K562 (cell line): ENCODE results near the gene KLHL8. TPM values are rescaled to one million over a fixed set of nuclear protein-coding genes. Genes with fewer than 3 reads are reported as not detected.

Source experiments
- DDX20 ChIP-seq: fragments of 450-650 bp; IDR thresholded peaks from 2 replicates; pipeline ENCODE4 v1.6.1; 2016; ENCODE audit warnings: missing genetic modification characterization, low read depth, mild to moderate bottlenecking, missing compliant biosample characterization, moderate library complexity
- DMBX1 ChIP-seq: fragments of 250-450 bp; sonication (Bioruptor Pico); IDR thresholded peaks from 2 replicates; pipeline ENCODE4 v1.8.0; 2022; ENCODE audit warnings: inconsistent platforms, mild to moderate bottlenecking, moderate library complexity, borderline replicate concordance
- ETV1 ChIP-seq: fragments of 450-650 bp; conservative IDR thresholded peaks from 2 replicates; pipeline ENCODE4 v1.6.1; 2016; ENCODE audit warnings: missing genetic modification characterization, control low read depth, low read depth, missing compliant biosample characterization
- HMG20A ChIP-seq: fragments of 450-650 bp; formaldehyde crosslinking; conservative IDR thresholded peaks from 2 replicates; pipeline ENCODE4 v1.4.0; 2020; ENCODE audit warnings: mild to moderate bottlenecking, mixed read lengths
- HMG20B ChIP-seq: fragments of 250-450 bp; sonication (Bioruptor Pico); IDR thresholded peaks from 2 replicates; pipeline ENCODE4 v1.5.0; 2021; ENCODE audit warnings: mild to moderate bottlenecking
- HNRNPL ChIP-seq: fragments of 200-400 bp; formaldehyde crosslinking; IDR thresholded peaks from 2 replicates; pipeline ENCODE4 v1.6.1; 2017; ENCODE audit warnings: low read depth, mild to moderate bottlenecking, low read length
- KAT7 ChIP-seq: sonication (generic); formaldehyde crosslinking; IDR thresholded peaks from 2 replicates; pipeline ENCODE4 v1.8.0; 2022; ENCODE audit warnings: missing genetic modification reagents, mild to moderate bottlenecking, borderline replicate concordance
- KLF10 ChIP-seq: fragments of 250-450 bp; sonication (Bioruptor Pico); IDR thresholded peaks from 2 replicates; pipeline ENCODE4 v1.6.1; 2021; ENCODE audit warnings: matching md5 sums
- MEF2A ChIP-seq: IDR thresholded peaks from 2 replicates; pipeline ENCODE4 v1.6.1; 2011; ENCODE audit warnings: low read depth, mild to moderate bottlenecking, low read length, moderate library complexity; ENCODE audit not compliant: control insufficient read depth
- NFATC3 ChIP-seq: fragments of 450-650 bp; IDR thresholded peaks from 2 replicates; pipeline ENCODE4 v1.6.1; 2017; ENCODE audit warnings: mild to moderate bottlenecking
- NFIC ChIP-seq: fragments of 450-650 bp; IDR thresholded peaks from 2 replicates; pipeline ENCODE4 v1.6.1; 2017; ENCODE audit warnings: mild to moderate bottlenecking, inconsistent platforms
- POLR2H ChIP-seq: IDR thresholded peaks from 2 replicates; pipeline ENCODE4 v1.6.1; 2016; ENCODE audit warnings: missing genetic modification characterization, low read depth, mild to moderate bottlenecking, control low read depth, missing compliant biosample characterization, moderate library complexity
- RNF2 ChIP-seq: sonication (generic); IDR thresholded peaks from 2 replicates; pipeline ENCODE4 v1.6.1; 2016
- SNIP1 ChIP-seq: fragments of 450-650 bp; IDR thresholded peaks from 2 replicates; pipeline ENCODE4 v1.7.1; 2017; ENCODE audit warnings: low read depth, mild to moderate bottlenecking
- ZBTB1 ChIP-seq: sonication (generic); formaldehyde crosslinking; IDR thresholded peaks from 2 replicates; pipeline ENCODE4 v1.8.1; 2023; ENCODE audit warnings: missing genetic modification reagents, low read depth, mild to moderate bottlenecking, borderline replicate concordance
- ZNF124 ChIP-seq: sonication (generic); formaldehyde crosslinking; IDR thresholded peaks from 2 replicates; pipeline ENCODE4 v1.8.1; 2022; ENCODE audit warnings: missing genetic modification reagents
- ZNF165 ChIP-seq: fragments of 250-450 bp; sonication (Bioruptor Pico); IDR thresholded peaks from 2 replicates; pipeline ENCODE4 v1.4.0; 2020; ENCODE audit warnings: borderline replicate concordance
- ZNF174 ChIP-seq: fragments of 250-450 bp; sonication (Bioruptor Pico); IDR thresholded peaks from 2 replicates; pipeline ENCODE4 v1.4.0; 2020; ENCODE audit warnings: mild to moderate bottlenecking
- ZNF41 ChIP-seq: fragments of 250-450 bp; sonication (Bioruptor Pico); conservative IDR thresholded peaks from 2 replicates; pipeline ENCODE4 v1.4.0; 2020; ENCODE audit warnings: mild to moderate bottlenecking
- ZNF436 ChIP-seq: fragments of 250-450, 450-650 bp; sonication (Bioruptor Pico); formaldehyde crosslinking; IDR thresholded peaks from 2 replicates; pipeline ENCODE4 v1.7.0; 2020; ENCODE audit warnings: mild to moderate bottlenecking
- ZNF561 ChIP-seq: fragments of 450-650 bp; formaldehyde crosslinking; conservative IDR thresholded peaks from 2 replicates; pipeline ENCODE4 v1.4.0; 2020; ENCODE audit warnings: mild to moderate bottlenecking, moderate library complexity
- polyA plus RNA-seq, 8 experiments: library from polyadenylated mRNA; depleted of rRNA in 4 of 8; stranded (reverse) in 5 of 8; unstranded in 3 of 8; fragments of >200 nt; fragmentation: Nextera tagmentation in 2 of 8; fragmentation: Illumina TruSeq in 1 of 8; extraction: Ambion mirVana in 2 of 8; extraction: Trizol in 1 of 8; gene quantifications; 2 replicates each; pipeline versions ENCODE4 v1.2.1 to v1.2.3, GENCODE V29; 2011 to 2014; ENCODE audit warnings: inconsistent platforms in 1 of 8, missing spikeins in 1 of 8
- total RNA-seq, 7 experiments: library from RNA; depleted of rRNA in 6 of 7; stranded (reverse); fragments of >200 nt in 6 of 7; fragmentation: Illumina TruSeq in 2 of 7; extraction: Trizol in 2 of 7; gene quantifications; 2 replicates each; pipeline versions ENCODE4 v1.2.1 to v1.2.3, GENCODE V29; 2011 to 2021; ENCODE audit warnings: low replicate concordance in 1 of 7
- TF ChIP-seq, protein P1 (sequence below): fragments of 250-450 bp; sonication (Bioruptor Pico); IDR thresholded peaks from 2 replicates; pipeline ENCODE4 v1.8.0; 2022; ENCODE audit warnings: inconsistent platforms
- TF ChIP-seq, protein P2 (sequence below): IDR thresholded peaks from 2 replicates; pipeline ENCODE4 v1.6.1; 2012; ENCODE audit warnings: low read depth, low read length, improper control_type of control experiment, borderline replicate concordance
- TF ChIP-seq, protein P3 (sequence below), 2 experiments: fragments of 250-450 bp in 1 of 2; fragments of 450-650 bp in 1 of 2; sonication (Bioruptor Pico) in 1 of 2; IDR thresholded peaks; 2 replicates each; pipeline versions ENCODE4 v1.6.1 to v1.8.0; 2016 to 2021; ENCODE audit warnings: mild to moderate bottlenecking in 2 of 2, moderate library complexity in 2 of 2, missing compliant biosample characterization in 1 of 2, missing genetic modification characterization in 1 of 2

KLHL8 gene
- total and polyA plus RNA-seq, 9 of the 15 experiments (the other 6 are each of a cell fraction or from before 2014, with no cell fraction given) = 8.7 to 25.3 (median 15.7) TPM

DNA sequence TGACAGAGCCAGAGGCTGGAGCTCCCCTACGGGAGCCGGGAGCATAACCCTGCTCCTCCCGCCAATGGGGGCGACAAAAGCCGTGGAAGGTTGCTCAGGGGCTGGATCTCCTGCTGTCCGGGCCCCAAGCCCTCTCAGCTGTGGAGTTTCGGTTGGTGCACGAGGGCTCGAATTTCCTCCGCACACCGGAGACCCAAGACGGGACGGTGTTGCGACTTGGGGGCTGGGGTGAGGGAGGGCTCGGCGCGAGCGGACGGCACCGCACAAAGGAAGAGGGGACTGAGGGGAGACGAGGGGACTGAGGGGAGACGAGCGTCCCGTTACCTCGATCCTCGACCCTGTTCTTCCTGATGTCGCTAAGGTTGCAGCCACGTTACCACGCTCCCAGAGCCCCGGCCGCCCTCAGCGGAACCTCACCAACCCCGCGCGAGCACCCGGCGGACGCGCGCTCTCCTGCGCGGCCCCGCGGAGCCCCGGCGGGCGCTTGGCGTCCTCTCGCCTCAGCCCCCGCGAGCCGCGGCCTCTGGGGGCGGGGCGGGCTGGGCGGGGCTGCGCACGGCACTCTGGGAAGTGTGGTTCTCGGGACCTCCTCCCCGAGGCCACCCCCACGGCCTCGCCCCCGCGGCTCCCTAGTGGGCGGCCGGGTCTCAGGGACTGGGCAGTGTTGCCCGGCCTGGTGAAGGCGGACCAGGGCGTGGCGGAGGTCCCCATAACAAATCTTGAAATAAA is at the start of gene KLHL8 (continued):
- TF ChIP-seq ZNF165 (no peak), MEF2A (no peak), DDX20 (tag) (no peak), NFATC3 (no peak), SNIP1 (no peak), HNRNPL (no peak), ZNF561 (CRISPR knock-in tag) (no peak), ETV1 (tag) (no peak), ZNF436 (no peak), KAT7 (CRISPR knock-in tag) (no peak), ZNF41 (CRISPR knock-in tag) (no peak), HMG20B (CRISPR knock-in tag) (no peak), HMG20A (CRISPR knock-in tag) (no peak), RNF2 (0 out of 2 replicates have a peak, but pooled peaks have one; percentile 28), ZNF174 (CRISPR knock-in tag) (no peak), ZNF124 (CRISPR knock-in tag) (no peak; the same call in 1 of the 2 replicates), POLR2H (tag) (peak; percentile 75), KLF10 (CRISPR knock-in tag) (no peak), ZBTB1 (peak; percentile 45; the same call in 1 of the 2 replicates), DMBX1 (no peak), NFIC (peak; percentile 38; the same call in 1 of the 2 replicates)
- TF ChIP-seq, protein P1, sequence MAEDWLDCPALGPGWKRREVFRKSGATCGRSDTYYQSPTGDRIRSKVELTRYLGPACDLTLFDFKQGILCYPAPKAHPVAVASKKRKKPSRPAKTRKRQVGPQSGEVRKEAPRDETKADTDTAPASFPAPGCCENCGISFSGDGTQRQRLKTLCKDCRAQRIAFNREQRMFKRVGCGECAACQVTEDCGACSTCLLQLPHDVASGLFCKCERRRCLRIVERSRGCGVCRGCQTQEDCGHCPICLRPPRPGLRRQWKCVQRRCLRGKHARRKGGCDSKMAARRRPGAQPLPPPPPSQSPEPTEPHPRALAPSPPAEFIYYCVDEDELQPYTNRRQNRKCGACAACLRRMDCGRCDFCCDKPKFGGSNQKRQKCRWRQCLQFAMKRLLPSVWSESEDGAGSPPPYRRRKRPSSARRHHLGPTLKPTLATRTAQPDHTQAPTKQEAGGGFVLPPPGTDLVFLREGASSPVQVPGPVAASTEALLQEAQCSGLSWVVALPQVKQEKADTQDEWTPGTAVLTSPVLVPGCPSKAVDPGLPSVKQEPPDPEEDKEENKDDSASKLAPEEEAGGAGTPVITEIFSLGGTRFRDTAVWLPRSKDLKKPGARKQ (CRISPR knock-in tag) = no peak
- TF ChIP-seq, protein P2, sequence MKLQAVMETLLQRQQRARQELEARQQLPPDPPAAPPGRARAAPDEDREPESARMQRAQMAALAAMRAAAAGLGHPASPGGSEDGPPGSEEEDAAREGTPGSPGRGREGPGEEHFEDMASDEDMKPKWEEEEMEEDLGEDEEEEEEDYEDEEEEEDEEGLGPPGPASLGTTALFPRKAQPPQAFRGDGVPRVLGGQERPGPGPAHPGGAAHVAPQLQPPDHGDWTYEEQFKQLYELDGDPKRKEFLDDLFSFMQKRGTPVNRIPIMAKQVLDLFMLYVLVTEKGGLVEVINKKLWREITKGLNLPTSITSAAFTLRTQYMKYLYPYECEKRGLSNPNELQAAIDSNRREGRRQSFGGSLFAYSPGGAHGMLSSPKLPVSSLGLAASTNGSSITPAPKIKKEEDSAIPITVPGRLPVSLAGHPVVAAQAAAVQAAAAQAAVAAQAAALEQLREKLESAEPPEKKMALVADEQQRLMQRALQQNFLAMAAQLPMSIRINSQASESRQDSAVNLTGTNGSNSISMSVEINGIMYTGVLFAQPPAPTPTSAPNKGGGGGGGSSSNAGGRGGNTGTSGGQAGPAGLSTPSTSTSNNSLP = no peak
- TF ChIP-seq, protein P3, sequence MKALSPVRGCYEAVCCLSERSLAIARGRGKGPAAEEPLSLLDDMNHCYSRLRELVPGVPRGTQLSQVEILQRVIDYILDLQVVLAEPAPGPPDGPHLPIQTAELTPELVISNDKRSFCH (CRISPR knock-in tag; IDR thresholded peaks at IDR 0.05) = no peak
- TF ChIP-seq, protein P3 (tag; IDR thresholded peaks at IDR 0.05) = no peak
